H1 (cell line): Measurements from ENCODE around the gene DRC3. TPM values are rescaled to one million over a fixed set of nuclear protein-coding genes. Genes with fewer than 3 reads are reported as not detected.

Experiments
- CTCF ChIA-PET: fragments of 300-600 bp; sonication (Branson Sonifier 250); formaldehyde crosslinking; loops from one replicate; lab custom pipeline; 2021; ENCODE audit not compliant: partially characterized antibody; lab: Charles Lee
- POLR2A ChIA-PET: fragments of 300-600 bp; sonication (Branson Sonifier 250); formaldehyde crosslinking; loops from one replicate; lab custom pipeline; 2021; ENCODE audit warnings: inconsistent platforms; ENCODE audit not compliant: partially characterized antibody; lab: Charles Lee
- DNase-seq, 2 experiments: peaks; one replicate each; pipeline versions ENCODE4 v3.0.0 to v3.0.0-alpha.2; 2010 to 2022; ENCODE audit warnings: low spot score in 2 of 2, low read depth in 1 of 2, mixed read lengths in 1 of 2
- FAIRE-seq: peaks from 2 replicates; lab custom pipeline; 2011; peaks lifted over from hg19 to GRCh38; lab: Jason Lieb, UNC
- H2AFZ ChIP-seq: 2 replicates; pipeline ENCODE4 v1.8.1; 2012; ENCODE audit warnings: low read length, inconsistent platforms
- H2AK5ac ChIP-seq: 2 replicates; pipeline ENCODE4 v1.6.1; 2013; ENCODE audit warnings: low read depth, low read length
- H2BK120ac ChIP-seq: replicated peaks from 2 replicates; pipeline ENCODE3; 2013; ENCODE audit warnings: low read depth, low read length, inconsistent platforms
- H2BK12ac ChIP-seq: 2 replicates; pipeline ENCODE4 v1.6.1; 2013; ENCODE audit warnings: low read depth, low read length
- H2BK15ac ChIP-seq: 2 replicates; pipeline ENCODE4 v1.6.1; 2013; ENCODE audit warnings: low read length
- H2BK20ac ChIP-seq: 2 replicates; pipeline ENCODE4 v1.6.1; 2013; ENCODE audit warnings: low read length
- H2BK5ac ChIP-seq: 2 replicates; pipeline ENCODE4 v1.6.1; 2013; ENCODE audit warnings: low read depth, low read length
- H3K14ac ChIP-seq: 2 replicates; pipeline ENCODE4 v1.6.1; 2013; ENCODE audit warnings: inconsistent platforms; ENCODE audit not compliant: insufficient read length
- H3K18ac ChIP-seq: 2 replicates; pipeline ENCODE4 v1.6.1; 2013; ENCODE audit warnings: low read length; ENCODE audit errors: extremely low read depth
- H3K23ac ChIP-seq: 2 replicates; pipeline ENCODE4 v1.6.1; 2013; ENCODE audit warnings: inconsistent platforms; ENCODE audit not compliant: insufficient read length
- H3K23me2 ChIP-seq: 2 replicates; pipeline ENCODE4 v1.6.1; 2013; ENCODE audit warnings: low read depth, low read length
- H3K27ac ChIP-seq: 2 replicates; pipeline ENCODE4 v1.6.1; 2011; ENCODE audit warnings: low read depth, low read length, inconsistent platforms
- H3K27me3 ChIP-seq, 4 experiments: replicated peaks in 1 of 4; 1 replicate in 1 of 4; 2 replicates in 3 of 4; pipeline versions ENCODE4 v1.6.1 to v1.8.1; 2011 to 2013; ENCODE audit warnings: low read length in 3 of 4, mild to moderate bottlenecking in 3 of 4, inconsistent platforms in 2 of 4, mixed read lengths in 2 of 4, moderate library complexity in 1 of 4; ENCODE audit not compliant: control insufficient read depth in 3 of 4, insufficient read depth in 3 of 4; ENCODE audit errors: extremely low read depth in 1 of 4
- H3K36me3 ChIP-seq, 4 experiments: 2 replicates each; pipeline versions ENCODE4 v1.6.1 to v1.8.1; 2011 to 2013; ENCODE audit warnings: mild to moderate bottlenecking in 4 of 4, low read length in 3 of 4, moderate library complexity in 2 of 4, control low read depth in 1 of 4, inconsistent platforms in 1 of 4; ENCODE audit not compliant: insufficient read depth in 4 of 4, control insufficient read depth in 2 of 4
- H3K4ac ChIP-seq: replicated peaks from 2 replicates; pipeline ENCODE3; 2013; ENCODE audit warnings: low read length, low read depth, mixed read lengths, inconsistent platforms; ENCODE audit not compliant: insufficient read length
- H3K4me1 ChIP-seq, 4 experiments: replicated peaks in 1 of 4; 1 replicate in 1 of 4; 2 replicates in 3 of 4; pipeline versions ENCODE4 v1.6.1 to v1.8.1; 2011 to 2013; ENCODE audit warnings: low read length in 3 of 4, inconsistent platforms in 2 of 4, mixed read lengths in 1 of 4; ENCODE audit not compliant: insufficient read depth in 4 of 4, control insufficient read depth in 3 of 4
- H3K4me2 ChIP-seq, 2 experiments: 2 replicates each; pipeline versions ENCODE4 v1.6.1 to v1.8.1; 2011 to 2013; ENCODE audit warnings: low read depth in 2 of 2, low read length in 2 of 2, control low read depth in 1 of 2, inconsistent platforms in 1 of 2, mild to moderate bottlenecking in 1 of 2; ENCODE audit not compliant: insufficient read depth in 1 of 2
- H3K4me3 ChIP-seq, 4 experiments: fragments of 200-600, 300-600 bp in 1 of 4; sonication (generic), shearing (Covaris generic), sonication (Bioruptor Twin) in 1 of 4; 2 replicates each; pipeline versions ENCODE4 v1.5.1 to v1.8.1; 2011 to 2016; ENCODE audit warnings: low read length in 4 of 4, low read depth in 3 of 4, control low read depth in 2 of 4, inconsistent platforms in 2 of 4, mild to moderate bottlenecking in 2 of 4, mixed read lengths in 1 of 4, moderate library complexity in 1 of 4; ENCODE audit not compliant: insufficient read depth in 2 of 4; ENCODE audit errors: extremely low read depth in 1 of 4
- H3K56ac ChIP-seq: replicated peaks from 2 replicates; pipeline ENCODE3; 2013; ENCODE audit warnings: low read depth, mild to moderate bottlenecking, mixed read lengths, low read length, inconsistent platforms; ENCODE audit not compliant: insufficient read length
- H3K79me1 ChIP-seq: 2 replicates; pipeline ENCODE4 v1.6.1; 2013; ENCODE audit warnings: low read depth, low read length, control low read depth
- H3K79me2 ChIP-seq, 2 experiments: 2 replicates each; pipeline versions ENCODE4 v1.6.1 to v1.8.1; 2012 to 2013; ENCODE audit warnings: low read length in 2 of 2, mild to moderate bottlenecking in 2 of 2, inconsistent platforms in 1 of 2; ENCODE audit not compliant: insufficient read depth in 2 of 2, control insufficient read depth in 1 of 2
- H3K9ac ChIP-seq, 4 experiments: replicated peaks in 1 of 4; 1 replicate in 1 of 4; 2 replicates in 3 of 4; pipeline versions ENCODE4 v1.6.1 to v1.8.1; 2011 to 2013; ENCODE audit warnings: low read depth in 3 of 4, low read length in 3 of 4, control low read depth in 2 of 4, mild to moderate bottlenecking in 2 of 4, moderate library complexity in 2 of 4, inconsistent platforms in 1 of 4; ENCODE audit errors: extremely low read depth in 1 of 4
- H3K9me3 ChIP-seq, 2 experiments: 2 replicates each; pipeline versions ENCODE4 v1.6.1 to v1.8.1; 2012 to 2013; ENCODE audit warnings: mild to moderate bottlenecking in 2 of 2, moderate library complexity in 2 of 2, control low read depth in 1 of 2, inconsistent platforms in 1 of 2, low read depth in 1 of 2, low read length in 1 of 2, mixed read lengths in 1 of 2; ENCODE audit not compliant: insufficient read depth in 2 of 2
- H4K20me1 ChIP-seq, 2 experiments: replicated peaks in 1 of 2; 2 replicates each; pipeline versions ENCODE3 to v1.8.1; 2011 to 2013; ENCODE audit warnings: inconsistent platforms in 2 of 2, low read length in 2 of 2, mild to moderate bottlenecking in 1 of 2; ENCODE audit not compliant: insufficient read depth in 2 of 2, control insufficient read depth in 1 of 2
- H4K5ac ChIP-seq: 2 replicates; pipeline ENCODE4 v1.6.1; 2013; ENCODE audit warnings: low read length, low read depth, mixed read lengths, inconsistent platforms; ENCODE audit not compliant: insufficient read length
- H4K8ac ChIP-seq: 2 replicates; pipeline ENCODE4 v1.8.0; 2013; ENCODE audit warnings: mild to moderate bottlenecking, moderate library complexity, low read length, inconsistent platforms; ENCODE audit not compliant: insufficient read depth; ENCODE audit errors: extremely low read depth
- H4K91ac ChIP-seq: replicated peaks from 2 replicates; pipeline ENCODE3; 2013; ENCODE audit warnings: low read length, mixed read lengths, inconsistent platforms; ENCODE audit not compliant: insufficient read length
- ASH2L ChIP-seq: fragments of 200-600, 300-600 bp; sonication (generic); IDR thresholded peaks from one replicate; pipeline ENCODE4 v1.7.1; 2017; ENCODE audit warnings: low read length
- HDAC2 ChIP-seq, 2 experiments: fragments of 300-600 bp in 1 of 2; sonication (generic) in 1 of 2; IDR thresholded peaks; 2 replicates each; pipeline ENCODE4 v1.6.1; 2011 to 2012; ENCODE audit warnings: low read depth in 2 of 2, low read length in 2 of 2, mild to moderate bottlenecking in 2 of 2, moderate library complexity in 2 of 2, borderline replicate concordance in 1 of 2, inconsistent platforms in 1 of 2
- JUND ChIP-seq: IDR thresholded peaks from 2 replicates; pipeline ENCODE4 v1.6.1; 2011; ENCODE audit warnings: mild to moderate bottlenecking, improper control_type of control experiment, low read length
- KDM1A ChIP-seq: fragments of 200-600, 300-600 bp; sonication (generic); IDR thresholded peaks from 2 replicates; pipeline ENCODE4 v1.7.1; 2016; ENCODE audit warnings: mild to moderate bottlenecking, low read length, borderline replicate concordance
- NRF1 ChIP-seq: IDR thresholded peaks from 2 replicates; pipeline ENCODE4 v1.6.1; 2011; ENCODE audit warnings: mild to moderate bottlenecking, low read depth, low read length, improper control_type of control experiment
- POLR2AphosphoS5 ChIP-seq: IDR thresholded peaks from 2 replicates; pipeline ENCODE4 v1.6.1; 2011; ENCODE audit warnings: low read depth, low read length
- RAD21 ChIP-seq, 2 experiments: IDR thresholded peaks in 1 of 2; conservative IDR thresholded peaks in 1 of 2; 2 replicates each; pipeline ENCODE4 v1.6.1; 2011; ENCODE audit warnings: low read depth in 2 of 2, low read length in 2 of 2, improper control_type of control experiment in 1 of 2, inconsistent platforms in 1 of 2, mild to moderate bottlenecking in 1 of 2, moderate library complexity in 1 of 2
- SIN3A ChIP-seq, 2 experiments: IDR thresholded peaks in 1 of 2; conservative IDR thresholded peaks in 1 of 2; 2 replicates each; pipeline ENCODE4 v1.6.1; 2011 to 2012; ENCODE audit warnings: low read length in 2 of 2, improper control_type of control experiment in 1 of 2, low read depth in 1 of 2, mild to moderate bottlenecking in 1 of 2
- SIX5 ChIP-seq: IDR thresholded peaks from 2 replicates; pipeline ENCODE4 v1.6.1; 2011; ENCODE audit warnings: mild to moderate bottlenecking, low read depth, low read length
- TAF1 ChIP-seq: IDR thresholded peaks from 2 replicates; pipeline ENCODE4 v1.6.1; 2011; ENCODE audit warnings: mild to moderate bottlenecking, low read depth, low read length
- TAF7 ChIP-seq: optimal IDR thresholded peaks from 2 replicates; pipeline ENCODE3; 2011; ENCODE audit warnings: low read depth, mild to moderate bottlenecking, inconsistent platforms, low read length, moderate library complexity, borderline replicate concordance
- ZNF274 ChIP-seq: IDR thresholded peaks from 2 replicates; pipeline ENCODE4 v1.7.0; 2012; ENCODE audit warnings: low read length, borderline replicate concordance; ENCODE audit errors: extremely low read depth
- WGBS, 2 experiments: shearing (Covaris generic) in 1 of 2; methylation state at CpG; one replicate each; pipeline versions ENCODE4 v1.1.6 to v1.1.7; 2013 to 2015; ENCODE audit warnings: low lambda C conversion rate in 2 of 2, mixed read lengths in 2 of 2, inconsistent platforms in 1 of 2, low coverage in 1 of 2, missing lambda C conversion rate in 1 of 2; ENCODE audit not compliant: insufficient replicate concordance in 2 of 2, insufficient coverage in 1 of 2, insufficient read length in 1 of 2; ENCODE audit errors: extremely low coverage in 1 of 2, missing lambda C conversion rate in 1 of 2; 5-methylcytosine and 5-hydroxymethylcytosine counted together
- polyA plus RNA-seq, 7 experiments: library from polyadenylated mRNA; depleted of rRNA in 3 of 7; stranded (reverse) in 5 of 7; unstranded in 2 of 7; fragments of >200 nt in 5 of 7; fragments of 200-250 nt in 2 of 7; gene quantifications; 1 replicate in 5 of 7; 2 replicates in 1 of 7; 4 replicates in 1 of 7; pipeline versions ENCODE4 v1.2.1 to v1.2.3, GENCODE V29; 2011 to 2013; ENCODE audit warnings: missing spikeins in 2 of 7, mixed read lengths in 2 of 7
- total RNA-seq: library from RNA; stranded (reverse); fragmentation: NEBNext Ultra II Directional; extraction: Animal tissue kit (Norgen Biotek cat#: 25700); gene quantifications from 2 replicates; pipeline ENCODE4 v1.2.1, GENCODE V29; 2021

The DRC3 gene
- total and polyA plus RNA-seq, 2 of the 8 experiments (the other 6 are each of a cell fraction or from before 2014, with no cell fraction given), result 0.59 TPM; not detected in 1

- no peak for FAIRE-seq
- peaks cover 2% of the 10 kb centered on the region; the same call in 1 of the 2 replicates for H3K79me1 ChIP-seq
- no peak overlapping the region for H3K56ac ChIP-seq
- H2BK20ac ChIP-seq, result no peak overlapping the region
- no peak overlapping the region for H4K8ac ChIP-seq
- H3K4me2 ChIP-seq, result no peak overlapping the region
- H3K23ac ChIP-seq, result no peak overlapping the region
- H3K27ac ChIP-seq, result no peak overlapping the region
- no peak overlapping the region for H2BK5ac ChIP-seq
- no peak overlapping the region for H2BK120ac ChIP-seq
- no peak overlapping the region for H3K9ac ChIP-seq
- ChIA-PET CTCF (interaction anchor here (0.6 to 5.2 kb wide), 12 partner anchors 8 to 277 kb away, joined by 3 to 28 read pairs (median 3); partner anchors contain the start of genes ATPAF2 and GID4), POLR2A (interaction anchor here (2.8 kb wide), 1 partner anchor 13 kb away, joined by 7 read pairs; the partner anchor contains the start of genes ATPAF2 and GID4)
- no peak overlapping the region for H3K4ac ChIP-seq
- no peaks in the 10 kb centered on the region for H3K9me3 ChIP-seq
- H3K4me1 ChIP-seq, result no peaks in the 10 kb centered on the region
- no peak overlapping the region for H3K18ac ChIP-seq
- no peak for DNase-seq
- 82% methylated on average over 5 of the region's 5 CpGs; no CpG with 5 or more reads in 1 of the 2 experiments for WGBS, 2 experiments
- no peak overlapping the region for H4K91ac ChIP-seq
- H2AFZ ChIP-seq, result no peak overlapping the region
- H2BK12ac ChIP-seq, result no peak overlapping the region
- H4K20me1 ChIP-seq, result no peaks in the 10 kb centered on the region
- no peak overlapping the region for H2BK15ac ChIP-seq
- no peaks in the 10 kb centered on the region; a peak in 1 of 7 replicates for H3K27me3 ChIP-seq
- H3K79me2 ChIP-seq, result no peaks in the 10 kb centered on the region
- H2AK5ac ChIP-seq, result no peak overlapping the region
- H3K23me2 ChIP-seq, result no peaks in the 10 kb centered on the region
- H3K36me3 ChIP-seq, result no peaks in the 10 kb centered on the region; a peak in 1 of 8 replicates
- H3K14ac ChIP-seq, result no peak overlapping the region
- H4K5ac ChIP-seq, result no peak overlapping the region
- no peak overlapping the region for H3K4me3 ChIP-seq
- TF ChIP-seq RAD21 (IDR thresholded peaks at IDR 0.05 in 1 of 2, conservative IDR thresholded peaks at IDR 0.05 in 1 of 2; ENCODE audit: low read depth in 2 of 2, low read length in 2 of 2), result no peak
- TF ChIP-seq TAF1, result no peak
- no peak for TF ChIP-seq TAF7
- no peak for TF ChIP-seq ASH2L
- TF ChIP-seq HDAC2 (IDR thresholded peaks at IDR 0.05; ENCODE audit: borderline replicate concordance in 1 of 2, low read depth in 2 of 2, low read length in 2 of 2), result no peak
- no peak for TF ChIP-seq JUND
- no peak for TF ChIP-seq NRF1
- TF ChIP-seq SIN3A (conservative IDR thresholded peaks at IDR 0.05 in 1 of 2, IDR thresholded peaks at IDR 0.05 in 1 of 2; ENCODE audit: low read depth in 1 of 2, low read length in 2 of 2), result no peak
- no peak for TF ChIP-seq SIX5
- TF ChIP-seq KDM1A, result no peak
- no peak for TF ChIP-seq POLR2AphosphoS5
- TF ChIP-seq ZNF274, result no peak
Observed at GRCh38 chr17:18025241-18025944, 52.7 kb downstream of the DRC3 start.
